ENCODE measurements around the gene CDKL5. TPM values are rescaled to one million over a fixed set of nuclear protein-coding genes. Genes with fewer than 3 reads are reported as not detected.

The CDKL5 gene
- total and polyA plus RNA-seq, 2 experiments from 2014 or later = 7.5 to 13.7 TPM

- Histone ChIP-seq H3K9me2 (ENCODE audit: insufficient read depth) (no peaks in the 10 kb centered on the region), H4K20me1 (replicated peaks; ENCODE audit: insufficient read depth) (no peaks in the 10 kb centered on the region), H2AFZ (no peak overlapping the region), H3K4me1 (ENCODE audit: insufficient read depth) (no peaks in the 10 kb centered on the region), H3K36me3 (ENCODE audit: insufficient read depth) (no peaks in the 10 kb centered on the region), H3K27ac (ENCODE audit: low read depth) (no peak overlapping the region), H3K27me3 (ENCODE audit: insufficient read depth) (no peaks in the 10 kb centered on the region), H3K79me2 (replicated peaks; ENCODE audit: insufficient read depth) (no peaks in the 10 kb centered on the region), H3K4me2 (no peak overlapping the region), H3F3A (replicated peaks; ENCODE audit: low read depth) (no peaks in the 10 kb centered on the region), H3K4me3 (no peak overlapping the region)
- H3K36me3 Mint-ChIP-seq (ENCODE audit: low read depth) = no peaks in the 10 kb centered on the region
- no peak for DNase-seq (ENCODE audit: low spot score)
- ATAC-seq = no peak
- H3K9me3 Mint-ChIP-seq = no peaks in the 10 kb centered on the region
- peaks cover 2% of the 10 kb centered on the region for H3K27me3 Mint-ChIP-seq (ENCODE audit: insufficient read depth, low read depth, poor library complexity)
- H3K4me3 Mint-ChIP-seq = no peak overlapping the region
- H3K4me1 Mint-ChIP-seq = peaks cover 16% of the 10 kb centered on the region
- no peak overlapping the region for H3K27ac Mint-ChIP-seq
- TF ChIP-seq POLR2AphosphoS5 (IDR thresholded peaks at IDR 0.05; ENCODE audit: low read depth) = no peak
Observed at GRCh38 chrX:18575744-18576143, 150.3 kb downstream of the CDKL5 start.

- Mint-ChIP-seq H3K27ac (no peak overlapping the region; the same call in 1 of the 2 replicates), H3K9me3 (no peaks in the 10 kb centered on the region), H3K4me3 (no peak overlapping the region), H3K36me3 (ENCODE audit: low read depth) (no peaks in the 10 kb centered on the region), H3K4me1 (peaks cover 12% of the 10 kb centered on the region), H3K27me3 (ENCODE audit: insufficient read depth, low read depth, poor library complexity) (peaks cover 1% of the 10 kb centered on the region)
- no peaks in the 10 kb centered on the region for H3K36me3 ChIP-seq (ENCODE audit: insufficient read depth)
- H3K4me2 ChIP-seq = no peak overlapping the region
- no peaks in the 10 kb centered on the region for H3K79me2 ChIP-seq (replicated peaks; ENCODE audit: insufficient read depth)
- no peaks in the 10 kb centered on the region for H3K9me2 ChIP-seq (ENCODE audit: insufficient read depth)
- H3K4me3 ChIP-seq = no peak overlapping the region
- H3K27me3 ChIP-seq (ENCODE audit: insufficient read depth) = no peaks in the 10 kb centered on the region
- H3F3A ChIP-seq (replicated peaks; ENCODE audit: low read depth) = no peaks in the 10 kb centered on the region
- no peak overlapping the region for H2AFZ ChIP-seq
- no peaks in the 10 kb centered on the region for H4K20me1 ChIP-seq (replicated peaks; ENCODE audit: insufficient read depth)
- DNase-seq (ENCODE audit: low spot score) (no peak), ATAC-seq (no peak)
- H3K27ac ChIP-seq (ENCODE audit: low read depth) = no peak overlapping the region
- H3K4me1 ChIP-seq (ENCODE audit: insufficient read depth) = no peaks in the 10 kb centered on the region
- TF ChIP-seq REST (IDR thresholded peaks at IDR 0.05; ENCODE audit: unreplicated experiment) (no peak), ZNF462 (CRISPR knock-in tag; IDR thresholded peaks at IDR 0.05) (no peak), JUNB (IDR thresholded peaks at IDR 0.05; ENCODE audit: unreplicated experiment) (no peak), ZNF114 (CRISPR knock-in tag; IDR thresholded peaks at IDR 0.05) (no peak), STAT1 (IDR thresholded peaks at IDR 0.05; ENCODE audit: unreplicated experiment) (no peak), CTCF (conservative IDR thresholded peaks at IDR 0.05; ENCODE audit: low read depth in 2 of 2) (no peak), EZH2 (IDR thresholded peaks at IDR 0.05; ENCODE audit: low read depth, unreplicated experiment) (no peak), ZNF331 (CRISPR knock-in tag; IDR thresholded peaks at IDR 0.05; ENCODE audit: low read depth) (no peak), ETS1 (IDR thresholded peaks at IDR 0.05) (no peak)
Observed at GRCh38 chrX:18577400-18577799, 152.0 kb downstream of the CDKL5 start.

Measured in GM23338 (cell line).